GM18508 (cell line): ENCODE data around the gene FAAP24.
"Not testable (repeated sequence)": the region's sequence is repeated elsewhere in the genome, so short reads cannot be mapped to it uniquely, and the experiment has no call there.

Experiments
- ATAC-seq: cut with Tn5 transposase; IDR thresholded peaks from one replicate; pipeline ENCODE4 v1.9.1; 2021; ENCODE audit warnings: moderate number of reproducible peaks; ENCODE audit not compliant: insufficient read depth, unreplicated experiment

The FAAP24 gene

DNA sequence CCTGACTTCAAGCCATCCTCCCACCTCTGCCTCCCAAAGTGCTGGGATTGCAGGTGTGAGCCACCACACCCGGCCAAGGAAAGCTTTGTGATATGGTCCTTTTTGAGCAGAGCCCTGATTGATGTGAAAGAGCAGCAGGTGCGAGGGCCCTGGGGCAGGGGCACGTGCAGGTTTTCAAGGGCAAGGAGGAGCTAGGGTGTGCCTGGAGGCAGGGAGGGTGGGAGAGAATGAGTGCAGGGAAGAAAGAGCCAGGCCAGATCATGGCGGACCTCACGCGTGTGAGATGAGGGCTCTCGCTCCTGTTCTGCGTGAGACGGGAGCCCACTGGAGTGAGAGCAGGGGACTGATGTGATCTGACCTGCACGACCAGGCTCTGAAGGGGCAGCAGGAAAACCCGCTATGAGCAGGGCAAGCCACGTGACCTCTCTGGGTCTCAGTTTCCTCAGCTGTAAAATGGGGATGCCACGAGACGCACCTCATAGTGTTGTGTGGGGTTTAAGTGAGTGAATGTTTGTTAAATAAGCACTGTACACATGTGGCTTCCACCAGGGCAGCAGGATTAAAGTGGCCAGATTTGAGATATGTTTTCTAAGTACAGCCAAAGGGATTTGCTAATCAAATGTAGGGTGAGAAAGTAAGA, 25.8 kb downstream of the FAAP24 start:
- no peak for ATAC-seq

DNA sequence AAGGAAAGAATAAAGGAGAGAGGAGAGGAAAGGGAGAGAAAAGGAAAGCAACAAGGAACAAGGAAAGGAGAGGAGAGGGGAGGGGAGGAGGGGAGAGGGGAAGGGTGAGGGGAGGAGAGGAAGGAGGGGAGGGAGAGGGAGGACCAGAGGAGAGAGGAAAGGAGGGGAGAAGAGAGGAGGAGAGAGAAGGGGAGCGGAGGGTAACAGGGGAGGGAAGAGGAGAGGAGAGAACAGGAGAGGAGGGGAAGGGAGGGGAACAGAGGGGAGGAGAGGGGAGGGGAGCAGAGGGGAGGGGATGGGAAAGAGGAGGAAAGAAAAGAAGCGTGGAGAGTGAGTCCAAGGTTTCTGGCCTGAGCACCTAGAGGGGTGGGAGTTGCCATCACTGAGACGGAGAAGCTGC, 26.7 kb downstream of the FAAP24 start:
- no peak for ATAC-seq

DNA sequence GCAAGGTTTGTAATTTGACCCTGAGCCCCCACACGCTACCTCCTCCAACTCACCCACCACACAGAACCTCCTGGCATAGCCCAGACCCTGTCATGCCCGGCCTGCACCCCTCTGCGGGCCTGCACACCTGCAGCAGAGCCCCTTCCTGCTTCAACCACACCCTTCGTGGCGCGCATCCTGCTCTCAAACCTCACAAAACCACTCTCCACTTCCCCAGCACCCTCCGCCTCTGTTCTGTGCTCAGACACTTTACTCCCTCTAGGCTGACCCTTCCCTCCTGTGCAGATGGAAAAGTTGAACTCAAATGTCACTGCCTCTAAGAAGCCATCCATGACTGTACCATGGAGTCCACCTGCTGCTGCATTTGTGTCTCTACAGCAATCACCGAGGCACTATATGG, 28.5 kb downstream of the FAAP24 start:
- no peak for ATAC-seq

DNA sequence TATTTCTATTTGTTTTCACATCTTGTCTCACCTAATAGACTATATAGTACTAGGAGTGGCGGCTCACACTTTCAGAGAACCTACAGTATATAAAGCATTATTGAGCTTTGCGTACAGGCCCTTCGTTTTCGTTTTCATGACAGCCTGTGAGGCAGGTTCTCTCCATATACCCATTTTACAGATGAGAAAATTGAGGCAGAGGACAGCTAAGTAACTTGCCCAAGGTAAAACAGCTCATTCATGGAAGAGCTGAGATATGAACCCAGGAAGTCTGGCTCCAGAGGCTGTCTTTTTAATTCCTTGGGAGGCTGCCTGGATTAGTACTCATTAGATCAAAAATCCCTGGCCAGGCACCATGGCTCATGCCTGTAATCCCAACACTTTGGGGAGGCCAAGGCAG, 28.9 kb downstream of the FAAP24 start:
- ATAC-seq = no peak

DNA sequence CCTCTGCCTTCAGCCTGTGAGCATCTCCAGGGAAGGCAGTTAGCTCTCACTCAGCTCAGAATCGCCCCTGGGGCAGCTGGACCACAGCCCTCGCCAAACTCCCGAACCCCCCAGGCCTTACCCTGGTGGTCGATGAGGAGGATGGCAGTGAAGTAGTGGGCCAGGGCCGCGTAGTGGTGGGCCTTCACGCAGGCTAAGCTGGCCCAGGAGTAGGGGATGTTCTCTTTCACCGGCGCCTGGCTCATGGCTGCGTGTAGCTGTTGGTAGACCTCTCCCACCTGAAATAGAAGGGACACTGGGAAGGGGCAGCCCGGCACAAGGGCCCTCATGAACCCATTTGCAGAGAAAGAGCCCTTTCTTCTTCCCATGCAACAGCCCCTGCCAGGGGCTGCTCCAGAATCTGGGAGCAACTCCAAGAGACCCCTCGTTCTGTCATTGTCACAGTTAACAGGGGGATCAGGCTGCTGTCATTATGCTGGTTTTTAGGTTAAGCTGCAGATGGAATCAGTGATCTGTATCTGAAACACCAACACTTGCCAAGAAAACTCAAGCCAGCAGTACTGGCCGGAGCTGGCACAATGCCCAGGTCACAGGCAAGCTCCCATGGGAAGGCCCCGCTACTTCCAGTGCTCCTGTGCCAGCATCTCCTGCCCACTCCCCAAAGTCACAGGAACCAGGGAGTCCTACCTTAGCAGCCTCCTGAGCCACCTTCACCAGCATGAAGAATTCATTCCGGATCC, 30.3 kb downstream of the FAAP24 start:
- not testable (repeated sequence) for ATAC-seq

DNA sequence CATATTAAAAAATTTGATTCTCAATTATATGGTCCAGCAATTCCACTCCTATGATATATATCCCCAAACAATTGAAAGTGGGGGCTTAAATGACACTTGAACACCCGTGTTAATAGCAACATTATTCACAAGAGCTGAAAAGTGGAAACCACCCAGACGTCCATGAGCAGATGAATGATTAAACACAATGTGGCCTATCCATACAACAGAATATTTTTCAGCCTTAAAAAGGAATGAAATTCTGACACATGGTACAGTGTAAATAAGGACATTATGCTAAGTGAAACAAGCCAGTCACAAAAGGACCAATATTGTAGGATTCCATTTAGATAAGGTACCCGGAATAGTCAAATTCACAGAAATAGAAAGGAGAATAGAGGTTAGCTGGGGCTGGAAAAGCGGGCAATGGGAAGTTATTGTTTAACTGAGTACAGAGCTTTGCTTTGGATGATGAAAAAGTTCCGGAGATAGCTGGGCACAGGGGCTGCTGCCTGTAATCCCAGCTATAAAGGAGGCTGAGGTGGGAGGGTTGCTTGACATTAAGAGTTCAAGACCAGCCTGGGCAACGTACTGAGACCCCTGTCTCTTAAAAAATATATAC, 31.5 kb downstream of the FAAP24 start:
- not testable (repeated sequence) for ATAC-seq

DNA sequence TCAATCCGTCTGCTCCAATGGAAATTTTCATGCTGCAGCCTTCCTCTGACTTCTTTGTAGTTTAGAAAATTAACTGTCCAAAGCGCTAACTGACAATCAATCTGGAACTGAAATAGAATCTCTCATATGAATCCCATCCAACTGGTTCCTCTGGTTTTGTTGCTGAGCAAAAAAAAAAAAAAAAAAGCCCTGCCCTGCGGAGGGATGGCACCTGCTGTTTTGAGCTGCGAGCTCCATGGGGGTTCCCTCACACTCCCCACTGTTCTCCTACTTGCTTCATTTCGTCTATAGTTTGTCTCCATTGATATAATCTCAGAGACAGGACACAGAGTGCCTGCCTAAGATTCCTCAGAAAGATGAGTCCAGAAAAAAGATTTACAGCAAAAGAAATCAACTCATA, 33.4 kb downstream of the FAAP24 start:
- no peak for ATAC-seq

DNA sequence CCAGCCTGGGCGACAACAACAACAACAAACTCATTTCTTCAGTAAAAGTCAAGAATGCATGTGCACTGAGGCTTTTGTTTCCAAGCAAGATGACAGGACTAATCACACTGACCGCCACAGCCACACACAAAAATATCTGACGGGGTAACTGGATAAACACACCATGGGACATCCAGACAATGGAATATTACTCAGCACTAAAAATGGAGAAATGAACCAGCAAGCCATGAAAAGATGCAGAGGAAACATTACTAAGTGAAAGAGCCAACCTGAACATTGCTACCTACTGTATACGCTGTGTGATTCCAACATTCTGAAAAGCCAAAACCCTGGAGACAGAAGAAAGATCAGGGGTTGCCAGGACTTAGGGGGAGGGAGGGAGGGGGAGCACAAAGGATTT, 36.7 kb downstream of the FAAP24 start:
- ATAC-seq = no peak

DNA sequence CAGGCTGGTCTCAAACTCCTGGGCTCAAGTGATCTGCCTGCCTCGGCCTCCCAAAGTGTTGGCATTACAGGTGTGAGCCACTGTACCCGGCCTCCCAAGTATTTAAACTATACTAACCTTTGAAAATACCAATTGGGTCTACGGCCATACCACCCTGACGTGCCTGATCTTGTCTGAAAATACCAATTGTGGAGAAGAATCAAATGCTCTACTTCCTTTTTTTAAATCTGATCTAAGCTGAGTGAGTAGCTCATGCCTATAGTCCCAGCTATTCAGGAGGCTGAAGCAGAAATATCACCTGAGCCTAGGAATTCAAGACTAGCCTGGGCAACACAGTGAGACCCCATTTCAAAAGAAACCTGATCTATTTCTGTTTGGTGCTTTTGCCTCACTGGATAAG, 38.8 kb downstream of the FAAP24 start:
- ATAC-seq = not testable (repeated sequence)

DNA sequence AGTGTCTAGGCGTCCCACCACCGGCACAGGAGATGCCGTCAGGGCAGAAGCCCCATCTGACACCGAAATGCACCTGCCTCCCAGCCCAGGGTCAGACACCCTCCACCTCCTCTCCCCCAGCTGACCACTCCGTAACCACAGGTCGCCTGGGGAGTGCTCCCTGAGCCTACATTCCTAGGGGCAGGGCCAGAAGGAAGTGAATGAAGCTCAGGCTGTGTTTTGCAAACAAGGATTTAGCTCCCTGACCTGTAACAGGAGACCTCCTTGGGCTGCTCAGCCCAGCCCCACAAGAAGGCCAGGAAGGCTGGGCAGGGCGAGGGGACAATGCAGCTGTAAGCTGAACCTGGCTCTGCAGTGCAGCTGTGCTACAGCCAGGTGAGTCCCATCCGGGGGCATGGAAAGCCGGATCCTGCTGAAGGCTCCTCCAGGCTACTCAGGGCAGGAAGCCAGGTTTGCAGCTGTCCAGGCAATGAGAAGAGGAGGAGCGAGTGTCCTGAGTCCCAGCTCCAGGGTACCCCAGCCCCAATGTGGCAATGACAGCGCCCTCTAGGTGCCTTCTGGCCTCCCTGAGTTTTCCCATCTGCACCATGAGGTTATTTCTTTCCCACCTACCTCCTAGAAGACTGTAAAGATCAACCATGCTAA, 50.6 kb downstream of the FAAP24 start:
- ATAC-seq = no peak

DNA sequence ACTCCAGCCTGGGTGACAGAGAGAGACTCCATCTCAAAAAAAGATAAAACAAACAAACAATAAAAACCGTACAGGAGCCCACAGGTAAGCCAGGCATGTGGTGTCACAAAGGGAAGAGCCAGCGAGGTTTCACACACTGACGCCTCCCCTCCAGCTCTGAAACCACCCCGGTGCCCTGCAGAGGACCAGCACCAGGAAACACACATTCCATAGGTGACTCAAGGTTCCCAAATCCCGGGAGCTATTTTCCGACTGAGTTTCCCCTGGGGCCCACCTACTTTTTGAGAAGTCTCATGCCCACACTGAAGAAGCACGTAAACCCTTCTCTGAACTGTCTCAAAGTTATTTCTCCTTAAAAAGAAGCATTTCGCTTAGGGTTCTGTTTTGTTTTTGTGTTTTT, 52.4 kb downstream of the FAAP24 start:
- no peak for ATAC-seq

DNA sequence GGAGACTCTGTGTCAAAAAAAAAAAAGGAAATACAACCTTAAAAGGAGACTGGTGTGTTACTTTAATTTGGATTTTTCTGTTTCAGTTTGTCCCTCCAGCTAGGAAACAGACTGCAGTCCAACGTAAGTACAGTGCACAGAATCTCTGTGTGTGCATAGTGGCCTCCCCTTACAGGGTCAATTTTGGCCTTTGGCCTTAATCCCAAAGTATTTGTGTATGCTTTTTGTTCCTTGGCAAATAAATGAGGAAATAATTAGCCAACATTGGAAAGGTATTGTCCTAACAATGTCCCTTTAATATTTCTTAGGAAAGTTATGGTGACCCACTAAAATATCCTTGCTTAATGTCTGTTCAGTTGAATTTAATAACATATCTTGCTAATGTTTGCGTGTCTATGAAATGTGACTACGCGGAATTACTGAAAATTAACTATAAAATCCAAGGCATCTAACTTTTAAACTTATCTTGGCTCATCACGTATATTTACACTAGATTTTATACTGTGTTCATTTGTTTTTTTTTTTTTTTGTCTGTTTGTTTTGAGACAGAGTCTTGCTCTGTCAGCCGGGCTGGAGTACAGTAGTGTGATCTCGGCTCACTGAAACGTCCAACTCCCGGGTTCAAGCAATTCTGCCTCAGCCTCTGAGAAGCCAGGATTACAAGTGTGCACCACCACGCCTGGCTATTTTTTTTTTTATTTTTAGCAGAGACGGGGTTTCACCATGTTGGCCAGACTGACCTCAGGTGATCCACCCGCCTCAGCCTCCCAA, 53.6 kb downstream of the FAAP24 start:
- not testable (repeated sequence) for ATAC-seq

DNA sequence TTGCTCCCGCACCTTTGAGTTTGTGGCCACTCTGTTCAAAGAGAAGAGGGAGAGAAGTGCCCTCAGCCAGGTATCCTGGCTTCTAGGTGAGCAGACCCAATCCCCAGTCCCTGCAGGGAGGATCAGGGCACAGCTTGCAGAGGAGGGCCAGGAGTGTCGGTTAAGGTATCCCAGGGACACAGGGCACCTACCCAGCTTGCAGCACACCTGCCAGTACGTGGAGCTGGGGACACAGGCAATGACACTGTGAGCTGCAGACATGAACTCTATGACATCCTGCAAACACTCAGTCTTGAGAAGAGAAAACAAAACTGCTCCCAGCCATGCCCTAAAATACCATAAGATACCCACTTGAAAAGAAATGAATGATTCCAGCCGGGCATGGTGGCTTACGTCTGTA, 54.6 kb downstream of the FAAP24 start:
- ATAC-seq = not testable (repeated sequence)
